Ureter (tissue), 1 donor: ENCODE results near the gene ZNF418. TPM values are rescaled to one million over a fixed set of nuclear protein-coding genes. Genes with fewer than 3 reads are reported as not detected.
A peak's percentile ranks its signal among the peaks of the same experiment; 100 is the strongest.
"Not testable (repeated sequence)": the region's sequence is repeated elsewhere in the genome, so short reads cannot be mapped to it uniquely, and the experiment has no call there.

Experiments used
- DNase-seq: peaks from one replicate; pipeline ENCODE4 v3.0.0-alpha.2; 2020; ENCODE audit warnings: low spot score
- total RNA-seq: library from RNA; stranded (reverse); gene quantifications from one replicate; pipeline ENCODE4 v1.2.4, GENCODE V29; 2023
- donor health status: DM: yes; HTN: yes; CAD: no.

The ZNF418 gene
- total RNA-seq: 12.1 TPM

DNA sequence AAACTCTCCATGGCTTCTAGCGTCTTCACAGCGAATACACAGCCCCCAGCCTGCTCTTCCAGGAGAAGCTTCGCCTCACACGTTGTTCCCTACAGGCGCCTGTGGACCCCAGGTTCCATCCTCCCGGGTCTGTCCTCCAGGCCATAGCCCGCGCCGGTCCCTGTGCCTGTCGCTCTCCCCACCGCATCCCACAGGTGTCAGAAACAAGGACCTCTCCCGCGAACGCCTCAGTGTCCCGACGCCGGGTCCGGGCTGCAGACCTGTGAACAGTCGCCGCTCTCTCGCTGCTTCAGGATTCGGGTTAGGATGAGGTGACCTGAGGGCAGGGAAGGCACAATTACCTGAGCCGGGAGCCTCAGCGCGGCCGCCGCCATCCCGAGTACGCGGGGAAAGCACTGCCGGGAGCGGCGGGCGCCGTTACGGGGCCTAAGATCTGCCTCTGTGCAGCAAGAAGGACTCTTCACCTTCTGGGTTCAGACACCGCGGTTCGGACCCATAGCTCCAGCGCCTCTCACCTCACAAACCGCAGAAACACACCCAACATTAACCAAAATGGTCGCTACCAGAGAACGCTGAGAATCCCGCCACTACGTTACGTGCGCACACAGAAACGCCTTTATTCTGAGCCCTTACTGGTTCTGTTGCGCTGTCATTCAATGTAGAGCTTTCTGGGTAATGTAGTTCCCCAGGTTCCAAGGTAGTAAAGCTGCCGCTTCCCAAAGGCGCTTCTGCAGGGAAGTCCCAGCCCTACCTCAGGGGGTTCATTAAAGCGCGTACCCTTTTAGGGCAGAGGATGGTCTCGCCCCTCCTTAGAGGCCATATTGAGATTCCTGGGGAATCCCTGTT, at the start of gene ZNF418:
Gene ZNF418, minus strand, starts transcription at position 583 of the 846 bp plus-strand sequence. CDS start 1,580 bp downstream, outside the sequence.
- peak; percentile 74 for DNase-seq

DNA sequence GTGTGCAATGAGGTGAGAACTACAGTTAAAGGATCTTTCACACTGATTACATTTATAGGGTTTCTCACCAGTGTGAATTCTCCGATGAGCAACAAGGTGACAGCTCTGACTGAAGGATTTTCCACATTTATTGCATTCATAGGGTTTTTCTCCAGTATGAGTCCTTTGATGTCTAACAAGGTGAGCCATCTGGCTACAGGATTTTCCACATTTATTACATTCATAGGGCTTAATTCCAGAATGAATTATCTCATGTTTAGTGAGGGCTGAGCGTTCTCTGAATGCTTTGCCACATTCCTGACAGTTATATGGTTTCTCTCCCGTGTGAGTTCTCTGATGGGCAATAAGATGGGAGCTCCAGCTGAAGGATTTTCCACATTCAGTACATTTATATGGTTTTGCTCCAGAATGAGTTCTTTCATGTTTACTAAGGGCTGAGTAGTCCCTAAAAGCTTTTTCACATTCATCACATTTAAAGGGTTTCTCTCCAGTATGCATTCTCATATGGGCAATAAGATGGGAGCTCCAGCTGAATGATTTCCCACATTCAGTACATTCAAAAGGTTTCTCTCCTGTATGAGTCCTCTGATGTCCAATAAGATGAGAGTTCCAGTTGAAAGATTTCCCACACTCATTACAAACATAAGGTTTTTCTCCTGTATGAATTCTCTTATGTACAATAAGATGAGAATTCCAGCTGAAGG, 43.5 kb upstream of the ZNF418 start:
- DNase-seq: no peak

DNA sequence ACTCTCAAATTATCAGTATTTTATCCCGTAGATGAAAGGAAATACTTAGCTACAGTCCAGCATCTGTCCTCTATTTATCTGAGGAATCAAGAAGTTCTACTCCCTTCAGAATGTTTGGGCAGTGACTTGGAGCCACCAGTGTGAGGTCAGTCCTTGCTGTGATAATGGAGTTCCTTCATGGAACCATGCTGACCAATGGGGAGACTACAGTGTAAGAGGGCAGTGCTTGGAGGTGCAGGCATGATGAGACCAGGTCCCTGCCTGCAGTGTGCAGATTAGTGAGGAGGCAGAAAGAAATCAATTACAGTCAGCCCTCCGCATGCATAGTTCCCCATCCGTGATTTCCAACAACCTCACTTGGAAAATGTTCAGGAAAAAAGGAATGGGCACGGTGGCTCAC, 39.2 kb upstream of the ZNF418 start, which contains the start of gene C19orf18:
Gene C19orf18, minus strand, starts transcription at position 101 of the 400 bp plus-strand sequence. CDS start 102 bp downstream, outside the sequence.
- no peak for DNase-seq

DNA sequence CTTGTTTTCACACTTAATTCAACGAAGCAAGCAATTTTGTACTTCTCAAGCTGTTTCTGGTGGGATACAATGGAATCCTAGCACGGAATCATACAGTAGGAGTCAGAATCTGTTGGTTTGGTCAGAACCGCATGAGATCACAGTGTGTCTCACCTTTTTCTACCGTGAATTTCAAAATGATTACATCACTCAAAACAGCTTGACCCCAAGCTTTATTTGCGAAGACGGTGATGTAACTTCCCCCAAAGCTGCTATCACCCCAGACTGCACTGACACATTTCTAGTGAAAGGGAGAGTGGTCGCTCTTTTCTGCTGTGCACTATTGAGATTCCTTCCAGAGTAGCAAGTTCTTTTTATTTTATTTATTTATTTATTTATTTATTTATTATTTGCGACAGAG, 29.6 kb upstream of the ZNF418 start:
- no peak for DNase-seq

DNA sequence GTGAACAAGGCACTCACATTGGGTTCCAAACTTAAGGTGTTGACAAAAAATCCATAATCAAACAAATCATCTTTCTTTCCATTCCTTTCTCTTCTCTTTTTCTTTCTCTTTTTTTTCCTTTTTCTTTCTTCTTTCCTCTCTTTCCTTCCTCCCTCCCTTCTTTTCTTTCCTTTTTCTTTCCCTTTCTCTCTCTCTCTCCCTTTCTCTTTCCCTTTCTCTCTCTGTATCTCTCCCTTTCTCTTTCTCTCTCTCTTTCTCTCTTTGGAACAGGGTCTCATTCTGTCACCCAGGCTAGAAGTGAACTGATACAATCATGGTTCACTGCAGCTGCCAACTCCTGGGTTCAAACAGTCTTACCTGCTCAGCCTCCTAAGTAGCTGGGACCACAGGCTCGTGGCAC, 26.6 kb upstream of the ZNF418 start:
- DNase-seq: no peak

DNA sequence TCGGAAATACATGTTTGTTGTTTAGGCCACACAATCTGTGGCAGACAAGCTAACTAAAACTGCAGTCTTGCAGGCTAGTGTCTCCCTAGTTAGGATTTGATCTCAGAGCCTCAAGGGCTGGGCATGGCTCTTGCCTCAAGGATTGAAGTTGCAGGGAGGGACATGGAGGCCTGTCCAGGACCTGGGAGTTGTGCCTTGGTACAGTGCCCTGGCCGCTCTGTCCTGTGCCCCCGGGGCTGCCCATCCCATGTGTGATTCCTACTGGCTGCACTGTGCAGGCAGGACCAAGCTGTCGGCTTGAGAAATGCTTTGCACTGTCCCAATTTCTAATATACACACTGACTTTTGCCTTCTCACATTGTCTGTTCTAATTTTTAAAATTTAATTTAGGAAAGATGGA, 19.8 kb upstream of the ZNF418 start:
- DNase-seq: no peak

DNA sequence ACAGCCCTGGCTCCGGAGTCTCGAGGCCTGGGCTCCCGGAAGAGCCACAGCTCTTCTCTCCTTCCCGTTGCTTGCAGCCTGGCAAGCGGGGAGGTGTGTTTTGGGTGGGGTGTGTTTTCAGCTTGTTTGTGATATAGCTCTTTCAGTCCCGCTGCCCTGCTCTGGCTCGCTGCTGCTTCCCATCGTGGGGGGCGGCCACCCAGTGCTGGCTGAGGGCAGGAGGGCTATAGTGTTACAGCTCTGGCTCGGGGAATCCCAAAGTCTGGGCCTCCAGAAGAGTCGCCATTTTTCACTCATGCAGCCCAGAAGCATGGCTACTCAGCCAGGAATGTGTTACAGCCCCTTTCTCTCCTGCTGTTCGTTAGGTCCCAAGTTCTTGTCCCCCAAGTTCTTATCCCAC, 14.5 kb upstream of the ZNF418 start:
- DNase-seq: no peak

GRCh38 chr19:57949296-57949695, 14.1 kb upstream of the ZNF418 start:
- DNase-seq: no peak

GRCh38 chr19:57947419-57948134, 12.4 kb upstream of the ZNF418 start, which contains the start of gene ZNF256:
Gene ZNF256, minus strand, starts transcription at chr19:57947706. Its CDS starts 232 bp downstream, at chr19:57947474.
- peak; percentile 97 for DNase-seq

DNA sequence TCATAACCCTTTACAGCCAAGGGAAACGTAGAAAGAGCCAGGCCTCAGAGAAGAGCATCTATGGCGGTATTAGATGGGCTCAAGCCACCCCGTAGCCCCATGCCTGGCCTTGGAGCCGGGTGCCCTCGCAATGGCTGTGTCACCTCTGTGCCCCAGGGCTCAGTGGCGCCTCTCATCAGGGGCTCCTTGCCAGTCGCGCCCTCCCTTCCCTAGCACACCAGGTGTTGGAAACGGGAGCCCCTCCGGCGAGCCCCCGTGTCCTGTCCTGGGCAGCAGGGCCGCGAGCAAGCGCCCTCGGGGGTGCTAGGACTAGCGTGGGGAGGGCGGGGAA, 11.9 kb upstream of the ZNF418 start:
- DNase-seq: no peak

GRCh38 chr19:57946316-57946715, 11.1 kb upstream of the ZNF418 start:
- no peak for DNase-seq

GRCh38 chr19:57941593-57941992, 6.4 kb upstream of the ZNF418 start:
- no peak for DNase-seq

DNA sequence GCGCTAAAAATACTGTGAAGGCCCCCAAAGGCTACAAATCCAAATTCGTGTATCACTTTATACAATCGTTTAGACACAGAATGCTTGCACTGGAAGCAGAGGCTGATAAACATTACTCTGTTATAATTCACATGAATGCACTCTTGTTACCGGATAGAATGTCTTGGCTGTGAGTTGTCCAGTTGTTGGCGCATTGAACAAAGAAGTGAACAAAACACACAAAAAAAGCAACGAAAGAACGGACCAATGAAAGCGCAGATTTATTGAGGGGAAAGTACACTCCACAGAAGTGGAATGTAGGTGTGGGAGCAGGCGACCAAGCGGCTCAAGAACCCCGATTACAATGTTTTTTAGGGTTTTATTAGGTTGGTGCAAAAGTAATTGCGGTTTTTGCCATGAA, 529 bp upstream of the ZNF418 start:
- DNase-seq: no peak

- no peak for DNase-seq
Measured at GRCh38 chr19:57927587-57927986, 7.6 kb downstream of the ZNF418 start.

- DNase-seq: peak; percentile 90
Measured at GRCh38 chr19:57916168-57916995, 18.8 kb downstream of the ZNF418 start, which contains the start of gene ZNF417. Gene ZNF417, minus strand, starts transcription at chr19:57916592. Its CDS starts 181 bp downstream, at chr19:57916411.

DNA sequence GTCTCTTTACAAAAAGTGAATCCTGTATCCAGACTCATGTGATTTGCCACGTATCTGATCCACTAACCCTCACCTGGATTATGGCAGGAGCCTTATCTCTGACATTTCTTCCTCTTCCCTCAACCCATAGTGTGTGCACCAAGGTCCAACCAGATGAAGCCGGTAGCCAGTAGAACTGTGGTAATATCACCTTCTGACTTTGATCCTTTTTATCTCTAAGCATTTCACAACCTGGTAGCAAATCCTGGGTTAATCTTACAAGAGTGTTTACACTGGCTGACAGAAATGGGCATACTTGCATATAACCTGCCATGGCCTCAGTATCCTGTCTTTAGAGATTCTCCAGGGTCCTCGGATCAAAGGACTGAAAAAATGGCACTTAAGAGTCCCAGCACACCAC, 20.7 kb downstream of the ZNF418 start:
- DNase-seq: no peak

GRCh38 chr19:57907394-57907793, 27.8 kb downstream of the ZNF418 start:
- DNase-seq: no peak

GRCh38 chr19:57905258-57905657, 29.9 kb downstream of the ZNF418 start:
- DNase-seq: no peak

DNA sequence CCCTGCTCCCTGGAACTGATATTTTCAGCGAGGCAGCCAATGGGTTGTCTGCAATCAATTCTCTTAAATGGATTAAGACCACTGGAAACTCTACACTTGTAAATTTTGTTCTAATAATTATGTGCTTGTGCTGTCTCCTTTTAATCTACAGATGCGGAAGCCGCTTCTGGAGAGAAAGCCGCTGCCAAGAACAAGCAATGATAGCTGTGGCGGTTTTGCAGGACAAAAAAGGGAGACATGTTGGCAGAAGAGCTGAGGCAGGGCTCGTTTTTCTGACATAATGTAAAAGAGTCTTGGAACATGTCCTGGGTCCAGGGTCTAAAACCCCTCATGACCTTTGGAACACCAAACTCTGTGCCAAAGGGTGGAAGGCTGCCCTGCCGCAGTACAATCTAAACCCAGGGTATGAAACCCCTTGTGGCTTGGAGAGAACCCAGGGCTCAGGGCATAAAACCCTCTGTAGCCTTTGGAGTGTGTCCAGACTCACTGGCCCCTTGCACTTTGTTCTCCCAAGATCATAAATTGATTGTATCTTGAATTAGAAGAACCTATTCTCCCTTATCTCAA, 31.5 kb downstream of the ZNF418 start:
- no peak for DNase-seq

DNA sequence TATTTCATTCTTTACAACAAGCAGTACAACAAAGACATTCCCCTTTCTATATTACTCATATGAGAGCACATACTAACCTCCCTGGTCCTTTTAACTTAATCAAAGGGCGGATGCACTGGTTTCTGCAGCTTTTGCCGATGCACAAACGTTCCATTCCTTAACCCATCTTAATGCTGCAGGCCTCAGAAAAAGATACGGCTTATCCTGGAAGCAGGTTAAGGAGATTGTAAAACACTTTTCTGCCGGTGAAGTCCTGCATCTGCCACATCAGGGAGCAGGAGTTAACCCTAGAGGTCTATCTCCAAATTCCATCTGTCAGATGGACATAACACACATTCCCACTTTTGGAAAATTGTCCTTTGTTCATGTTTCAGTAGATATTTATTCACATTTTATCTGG, 34.9 kb downstream of the ZNF418 start:
- DNase-seq: no peak

DNA sequence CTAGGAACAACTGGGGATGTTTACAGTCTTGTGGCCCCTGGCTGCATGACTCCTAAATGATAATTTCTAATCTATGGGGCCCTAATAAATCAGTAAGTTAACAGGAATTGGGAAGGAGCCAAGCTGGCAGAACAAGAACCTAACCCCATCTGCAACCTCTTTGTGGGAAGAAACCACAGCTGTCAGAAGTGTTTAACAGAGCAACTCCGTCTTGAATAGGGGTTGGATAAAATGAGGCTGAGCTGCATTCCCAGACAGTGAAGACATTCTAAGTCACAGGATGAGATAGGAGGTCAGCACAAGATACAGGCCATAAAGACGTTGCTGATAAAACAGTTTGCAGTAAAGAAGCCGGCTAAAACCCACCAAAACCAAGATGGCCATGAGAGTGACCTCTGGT, 44.5 kb downstream of the ZNF418 start:
- not testable (repeated sequence) for DNase-seq
